Karpas-422 (cell line): ENCODE data around the gene FAM241B. TPM values are rescaled to one million over a fixed set of nuclear protein-coding genes. Genes with fewer than 3 reads are reported as not detected.

Experiments used
- DNase-seq: peaks from one replicate; pipeline ENCODE4 v3.0.0-alpha.2; 2015
- H2AFZ ChIP-seq: fragments of 200-600 bp; sonication (generic); 2 replicates; pipeline ENCODE4 v1.6.1; 2014; ENCODE audit warnings: antibody characterized with exemption, low read length, mixed read lengths
- H3K27ac ChIP-seq: fragments of 200-600 bp; sonication (generic); 2 replicates; pipeline ENCODE4 v1.5.1; 2014; ENCODE audit warnings: mild to moderate bottlenecking, low read length, moderate library complexity
- H3K27me3 ChIP-seq: fragments of 200-600 bp; sonication (generic); 2 replicates; pipeline ENCODE4 v1.6.1; 2014; ENCODE audit warnings: low read length, mixed read lengths
- H3K36me3 ChIP-seq: fragments of 200-600 bp; sonication (generic); 2 replicates; pipeline ENCODE4 v1.6.1; 2014; ENCODE audit warnings: low read length, mixed read lengths; ENCODE audit not compliant: insufficient read depth
- H3K4me1 ChIP-seq: fragments of 200-600 bp; sonication (generic); 2 replicates; pipeline ENCODE4 v1.6.1; 2014; ENCODE audit warnings: mild to moderate bottlenecking, low read length, mixed read lengths
- H3K4me2 ChIP-seq: fragments of 200-600 bp; sonication (generic); 2 replicates; pipeline ENCODE4 v1.6.1; 2014; ENCODE audit warnings: low read length, low read depth, mild to moderate bottlenecking; ENCODE audit not compliant: poor library complexity, severe bottlenecking
- H3K4me3 ChIP-seq: fragments of 200-600 bp; sonication (generic); 2 replicates; pipeline ENCODE4 v1.5.1; 2014; ENCODE audit warnings: mild to moderate bottlenecking, antibody characterized with exemption, low read length, mixed read lengths
- H3K79me2 ChIP-seq: fragments of 200-600 bp; sonication (generic); 2 replicates; pipeline ENCODE4 v1.6.1; 2014; ENCODE audit warnings: mild to moderate bottlenecking, low read length, mixed read lengths
- H3K9ac ChIP-seq: fragments of 200-600 bp; sonication (generic); 2 replicates; pipeline ENCODE4 v1.6.0; 2014; ENCODE audit warnings: low read length
- H3K9me2 ChIP-seq: fragments of 200-600 bp; sonication (generic), shearing (Covaris generic); replicated peaks from 2 replicates; pipeline ENCODE4 v1.6.0; 2014; ENCODE audit warnings: mild to moderate bottlenecking, low read length, moderate library complexity; ENCODE audit not compliant: insufficient read depth
- H3K9me3 ChIP-seq: fragments of 300-700, 200-600 bp; sonication (generic); 2 replicates; pipeline ENCODE4 v1.6.1; 2014; ENCODE audit warnings: low read length, mixed read lengths
- H4K20me1 ChIP-seq: fragments of 200-600 bp; sonication (generic); 2 replicates; pipeline ENCODE4 v1.6.1; 2014; ENCODE audit warnings: mild to moderate bottlenecking, antibody characterized with exemption, low read length, low read depth; ENCODE audit not compliant: insufficient read depth
- total RNA-seq: library from RNA; depleted of rRNA; stranded (reverse); fragments of >200 nt; shearing (Covaris generic); gene quantifications from 2 replicates; pipeline ENCODE4 v1.2.3, GENCODE V29; 2014; ENCODE audit warnings: low replicate concordance

The FAM241B gene
- total RNA-seq, 1 experiment from 2014 or later, result not detected

GRCh38 chr10:69657430-69657829, 27.4 kb downstream of the FAM241B start:
- Histone ChIP-seq H3K27me3 (no peaks in the 10 kb centered on the region), H3K36me3 (no peaks in the 10 kb centered on the region)

GRCh38 chr10:69657866-69658265, 27.8 kb downstream of the FAM241B start:
- no peak for DNase-seq
- Histone ChIP-seq H3K27ac (no peak overlapping the region), H4K20me1 (0 out of 2 replicates have a peak, but pooled peaks cover 4% of the 10 kb centered on the region), H3K4me1 (no peaks in the 10 kb centered on the region), H3K36me3 (no peaks in the 10 kb centered on the region), H3K9me2 (no peaks in the 10 kb centered on the region), H3K9me3 (no peaks in the 10 kb centered on the region), H3K79me2 (no peaks in the 10 kb centered on the region), H3K4me3 (no peak overlapping the region), H2AFZ (no peak overlapping the region), H3K9ac (no peak overlapping the region), H3K4me2 (no peak overlapping the region), H3K27me3 (no peaks in the 10 kb centered on the region)

More at GRCh38 chr10:69657430-69657829, 27.4 kb downstream of the FAM241B start:
- Histone ChIP-seq H3K4me2 (no peak overlapping the region), H4K20me1 (no peaks in the 10 kb centered on the region), H3K4me1 (no peaks in the 10 kb centered on the region), H3K9me3 (no peaks in the 10 kb centered on the region), H3K9ac (no peak overlapping the region), H3K79me2 (no peaks in the 10 kb centered on the region), H3K27ac (no peak overlapping the region), H3K9me2 (no peaks in the 10 kb centered on the region), H2AFZ (no peak overlapping the region), H3K4me3 (no peak overlapping the region)
- no peak for DNase-seq

GRCh38 chr10:69659241-69660038, 29.4 kb downstream of the FAM241B start:
- H4K20me1 ChIP-seq, result 0 out of 2 replicates have a peak, but pooled peaks cover 4% of the 10 kb centered on the region
- no peaks in the 10 kb centered on the region for H3K9me3 ChIP-seq
- no peaks in the 10 kb centered on the region for H3K27me3 ChIP-seq
- H3K27ac ChIP-seq, result no peak overlapping the region
- no peaks in the 10 kb centered on the region for H3K9me2 ChIP-seq
- no peaks in the 10 kb centered on the region for H3K79me2 ChIP-seq
- no peak overlapping the region for H2AFZ ChIP-seq
- no peak overlapping the region for H3K9ac ChIP-seq
- no peak overlapping the region for H3K4me3 ChIP-seq
- H3K36me3 ChIP-seq, result no peaks in the 10 kb centered on the region
- no peak for DNase-seq
- no peaks in the 10 kb centered on the region for H3K4me1 ChIP-seq
- H3K4me2 ChIP-seq, result no peak overlapping the region

GRCh38 chr10:69660296-69660695, 30.2 kb downstream of the FAM241B start:
- no peaks in the 10 kb centered on the region for H3K9me2 ChIP-seq
- no peak overlapping the region for H3K4me2 ChIP-seq
- H2AFZ ChIP-seq, result no peak overlapping the region
- no peaks in the 10 kb centered on the region for H3K36me3 ChIP-seq
- H3K9ac ChIP-seq, result no peak overlapping the region
- no peak overlapping the region for H3K27ac ChIP-seq
- no peaks in the 10 kb centered on the region for H3K9me3 ChIP-seq
- H3K79me2 ChIP-seq, result no peaks in the 10 kb centered on the region
- 0 out of 2 replicates have a peak, but pooled peaks cover 4% of the 10 kb centered on the region for H4K20me1 ChIP-seq
- no peak overlapping the region for H3K4me3 ChIP-seq
- H3K27me3 ChIP-seq, result no peaks in the 10 kb centered on the region
- no peak for DNase-seq
- H3K4me1 ChIP-seq, result no peaks in the 10 kb centered on the region

- no peak overlapping the region for H2AFZ ChIP-seq
- H3K79me2 ChIP-seq, result no peaks in the 10 kb centered on the region
- no peaks in the 10 kb centered on the region for H3K36me3 ChIP-seq
- H3K4me1 ChIP-seq, result no peaks in the 10 kb centered on the region
- 0 out of 2 replicates have a peak, but pooled peaks cover 4% of the 10 kb centered on the region for H4K20me1 ChIP-seq
- no peak overlapping the region for H3K27ac ChIP-seq
- H3K27me3 ChIP-seq, result no peaks in the 10 kb centered on the region
- no peak overlapping the region for H3K9ac ChIP-seq
- H3K9me2 ChIP-seq, result no peaks in the 10 kb centered on the region
- H3K9me3 ChIP-seq, result no peaks in the 10 kb centered on the region
- DNase-seq, result no peak
- H3K4me3 ChIP-seq, result no peak overlapping the region
- no peak overlapping the region for H3K4me2 ChIP-seq
Observed at GRCh38 chr10:69661414-69662172, 31.5 kb downstream of the FAM241B start.

- H3K4me1 ChIP-seq, result no peaks in the 10 kb centered on the region
- no peak overlapping the region for H3K9ac ChIP-seq
- H2AFZ ChIP-seq, result no peak overlapping the region
- no peaks in the 10 kb centered on the region for H3K27me3 ChIP-seq
- H3K4me3 ChIP-seq, result no peak overlapping the region
- no peaks in the 10 kb centered on the region for H3K79me2 ChIP-seq
- H3K36me3 ChIP-seq, result no peaks in the 10 kb centered on the region
- 0 out of 2 replicates have a peak, but pooled peaks cover 4% of the 10 kb centered on the region for H4K20me1 ChIP-seq
- no peaks in the 10 kb centered on the region for H3K9me2 ChIP-seq
- no peak for DNase-seq
- no peak overlapping the region for H3K4me2 ChIP-seq
- H3K9me3 ChIP-seq, result no peaks in the 10 kb centered on the region
- H3K27ac ChIP-seq, result no peak overlapping the region
Observed at GRCh38 chr10:69662173-69662877, 32.3 kb downstream of the FAM241B start.

- H3K4me3 ChIP-seq, result no peak overlapping the region
- H3K79me2 ChIP-seq, result no peaks in the 10 kb centered on the region
- H3K9ac ChIP-seq, result no peak overlapping the region
- H3K36me3 ChIP-seq, result no peaks in the 10 kb centered on the region
- no peak overlapping the region for H3K4me2 ChIP-seq
- no peaks in the 10 kb centered on the region for H3K4me1 ChIP-seq
- no peaks in the 10 kb centered on the region for H3K9me2 ChIP-seq
- H2AFZ ChIP-seq, result no peak overlapping the region
- no peak for DNase-seq
- H4K20me1 ChIP-seq, result 0 out of 2 replicates have a peak, but pooled peaks cover 4% of the 10 kb centered on the region
- H3K27me3 ChIP-seq, result no peaks in the 10 kb centered on the region
- H3K9me3 ChIP-seq, result no peaks in the 10 kb centered on the region
- H3K27ac ChIP-seq, result no peak overlapping the region
Observed at GRCh38 chr10:69662901-69663300, 32.9 kb downstream of the FAM241B start.
